HG02623 (cell line): ENCODE measurements around the gene CTNNBIP1.

Experiments used
- ATAC-seq: cut with Tn5 transposase; IDR thresholded peaks from one replicate; pipeline ENCODE4 v1.9.1; 2021; ENCODE audit warnings: moderate library complexity; ENCODE audit not compliant: unreplicated experiment

Gene CTNNBIP1

GRCh38 chr1:9881838-9882249, 28.2 kb downstream of the CTNNBIP1 start:
- ATAC-seq: no peak

DNA sequence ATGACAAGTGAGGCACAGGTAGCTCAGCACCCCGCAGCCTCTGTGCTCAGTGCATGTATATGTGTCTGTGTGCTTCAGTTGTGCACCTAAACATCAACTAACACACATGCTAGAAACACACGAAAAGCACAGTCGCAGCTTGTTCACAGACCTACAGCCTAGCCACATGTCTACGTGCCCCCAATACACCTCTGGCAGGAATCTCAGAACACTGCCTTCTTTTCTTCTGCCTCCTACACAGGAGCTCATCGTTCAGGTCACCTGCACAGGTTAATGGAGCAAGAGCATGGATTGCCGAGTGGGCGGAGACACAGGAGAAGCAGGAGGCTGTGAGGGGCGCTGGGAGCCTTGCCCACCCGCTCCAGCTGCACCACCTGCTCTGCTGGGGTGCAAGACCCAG, 31.7 kb downstream of the CTNNBIP1 start:
- ATAC-seq: no peak

- ATAC-seq: no peak
Observed at GRCh38 chr1:9877962-9878361, 32.1 kb downstream of the CTNNBIP1 start.

- no peak for ATAC-seq
Observed at GRCh38 chr1:9875636-9876000, 34.5 kb downstream of the CTNNBIP1 start.

- ATAC-seq: no peak
Observed at GRCh38 chr1:9874959-9875635, 35.0 kb downstream of the CTNNBIP1 start.

DNA sequence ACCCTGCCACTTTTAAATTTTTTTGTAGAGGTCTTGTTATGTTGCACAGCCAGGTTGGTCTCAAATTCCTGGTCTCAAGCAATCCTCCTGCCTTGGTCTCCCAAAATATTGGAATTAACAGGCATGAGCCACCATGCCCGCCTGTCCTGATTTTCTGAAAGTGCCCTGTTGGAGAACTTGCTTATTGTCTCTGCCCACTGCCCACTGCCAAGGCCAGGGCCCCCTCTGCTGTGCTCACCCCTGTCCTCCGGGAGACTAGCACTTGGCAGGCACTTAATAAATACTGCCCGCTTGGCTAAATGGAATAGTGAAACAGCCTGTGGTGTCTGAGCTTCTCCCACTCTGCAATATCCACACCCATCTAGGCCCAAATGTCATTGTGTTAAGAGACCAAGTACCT, 35.7 kb downstream of the CTNNBIP1 start:
- ATAC-seq: no peak

GRCh38 chr1:9873992-9874391, 36.1 kb downstream of the CTNNBIP1 start:
- ATAC-seq: no peak

DNA sequence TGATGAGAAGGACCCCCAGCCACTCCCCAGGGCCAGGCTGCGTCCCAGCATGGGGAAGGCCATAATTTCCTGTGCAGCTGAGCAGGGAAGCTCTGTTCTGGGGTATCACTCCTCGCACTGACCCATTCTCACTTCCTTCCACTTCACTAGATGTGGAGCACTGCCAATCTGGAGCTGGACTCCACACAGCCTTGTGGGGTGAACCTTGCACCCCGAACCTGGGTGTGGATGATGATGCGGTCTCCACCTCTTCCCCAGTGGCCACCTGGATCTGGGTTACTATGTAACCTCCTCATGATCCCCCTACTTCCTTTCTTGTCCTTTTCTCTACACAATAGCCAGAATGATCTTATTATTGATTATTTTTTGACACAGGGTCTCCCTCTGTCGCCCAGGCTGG, 36.7 kb downstream of the CTNNBIP1 start:
- no peak for ATAC-seq

DNA sequence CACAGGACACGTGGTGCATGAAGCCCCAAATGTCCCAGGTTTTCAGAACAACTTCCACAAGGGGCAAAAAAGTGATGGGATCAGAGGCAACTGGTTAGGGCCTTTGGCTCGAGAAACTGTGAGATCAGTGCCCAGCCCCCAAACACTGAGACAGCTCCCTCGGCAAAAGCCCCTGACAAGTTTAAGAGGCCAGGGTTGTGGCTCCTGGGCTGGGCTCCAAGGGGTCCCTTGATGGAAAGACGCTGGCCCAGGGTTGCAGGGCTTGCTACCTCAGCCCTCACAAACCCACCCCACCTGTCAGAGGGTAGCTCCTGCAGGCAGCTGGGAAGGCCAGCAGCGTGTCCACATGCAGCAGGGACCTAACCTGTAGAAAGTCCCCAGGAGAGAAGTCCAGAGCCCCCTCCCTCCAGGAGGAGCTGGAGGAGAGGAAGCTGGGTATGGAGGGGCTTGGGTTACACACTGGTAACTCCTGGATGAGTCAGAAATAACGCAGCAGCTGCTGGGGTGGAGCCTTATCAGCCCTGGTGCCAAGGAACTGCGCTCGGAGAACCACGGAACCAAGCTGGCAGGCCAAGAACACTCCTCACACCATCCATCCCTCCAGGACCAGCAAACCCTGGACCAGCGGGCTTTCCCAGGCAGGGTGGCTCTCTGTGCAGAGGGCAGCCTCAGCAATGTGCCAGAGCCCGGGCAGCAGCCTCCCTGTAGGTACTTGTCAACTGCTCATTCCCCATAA, 37.5 kb downstream of the CTNNBIP1 start:
- no peak for ATAC-seq

GRCh38 chr1:9871707-9872425, 38.2 kb downstream of the CTNNBIP1 start:
- ATAC-seq: no peak

DNA sequence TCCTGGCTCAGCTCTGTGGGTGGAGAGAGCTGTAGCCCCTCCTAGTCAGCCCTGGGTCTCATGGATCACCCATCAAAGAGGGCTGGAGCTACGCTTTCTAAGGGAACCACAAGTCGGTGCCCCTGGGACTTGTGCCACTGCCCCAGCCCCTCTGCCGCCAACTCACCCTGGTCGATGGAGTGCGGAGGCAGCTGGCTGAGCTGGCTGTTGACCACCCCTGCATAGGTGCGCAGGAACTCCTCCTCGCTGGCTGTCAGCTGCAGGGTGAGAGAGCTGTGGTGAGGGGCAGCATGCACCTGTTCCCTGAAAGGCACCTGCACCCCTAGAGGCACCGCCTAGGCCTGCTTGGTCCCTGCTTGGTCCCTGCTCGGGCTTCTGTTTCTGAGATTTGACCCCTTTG, 39.0 kb downstream of the CTNNBIP1 start:
- ATAC-seq: no peak

DNA sequence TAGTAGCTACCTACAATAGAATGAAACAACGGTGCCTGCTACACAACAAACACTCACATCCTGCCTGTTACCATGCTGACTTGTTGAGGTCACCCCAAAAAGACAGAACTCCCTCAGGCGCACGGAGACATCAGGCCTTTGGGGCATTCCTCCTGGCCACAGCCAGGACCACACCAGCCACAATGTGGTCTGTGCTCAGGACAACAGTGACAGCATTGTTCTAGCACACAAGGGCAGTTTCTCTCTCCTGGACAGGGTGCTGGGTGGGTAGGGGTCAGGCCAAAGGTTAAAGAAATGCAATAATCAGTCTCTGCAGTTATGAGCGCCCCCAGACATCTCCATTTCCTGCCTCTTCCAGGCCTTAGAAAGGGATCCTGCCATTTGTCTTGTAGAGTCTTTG, 39.5 kb downstream of the CTNNBIP1 start:
- ATAC-seq: no peak

GRCh38 chr1:9869831-9870251, 40.2 kb downstream of the CTNNBIP1 start:
- ATAC-seq: no peak

- no peak for ATAC-seq
Observed at GRCh38 chr1:9868244-9868590, 41.9 kb downstream of the CTNNBIP1 start.

- ATAC-seq: no peak
Observed at GRCh38 chr1:9867408-9868243, 42.4 kb downstream of the CTNNBIP1 start.

DNA sequence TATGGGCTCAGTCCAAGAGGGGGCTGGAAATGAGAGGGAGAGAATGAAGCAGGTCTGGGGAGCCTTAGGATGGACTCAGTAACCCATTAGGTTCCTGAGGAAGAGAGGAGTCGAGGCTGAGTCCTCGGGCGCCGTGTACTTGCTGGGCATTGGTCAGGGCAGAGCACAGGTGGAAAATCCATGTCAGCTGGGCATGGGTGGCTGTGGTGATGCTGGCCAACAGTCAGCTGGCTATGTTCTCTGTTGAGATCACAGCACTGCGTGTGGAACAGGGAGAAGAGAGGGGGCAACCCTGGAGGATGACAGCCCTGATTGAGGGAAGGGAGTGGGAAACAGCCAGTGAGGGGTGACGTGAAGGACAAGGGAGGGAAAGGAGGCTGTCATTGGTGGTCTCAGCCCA, 43.2 kb downstream of the CTNNBIP1 start:
- ATAC-seq: no peak

- ATAC-seq: no peak
Observed at GRCh38 chr1:9865724-9866123, 44.3 kb downstream of the CTNNBIP1 start.

DNA sequence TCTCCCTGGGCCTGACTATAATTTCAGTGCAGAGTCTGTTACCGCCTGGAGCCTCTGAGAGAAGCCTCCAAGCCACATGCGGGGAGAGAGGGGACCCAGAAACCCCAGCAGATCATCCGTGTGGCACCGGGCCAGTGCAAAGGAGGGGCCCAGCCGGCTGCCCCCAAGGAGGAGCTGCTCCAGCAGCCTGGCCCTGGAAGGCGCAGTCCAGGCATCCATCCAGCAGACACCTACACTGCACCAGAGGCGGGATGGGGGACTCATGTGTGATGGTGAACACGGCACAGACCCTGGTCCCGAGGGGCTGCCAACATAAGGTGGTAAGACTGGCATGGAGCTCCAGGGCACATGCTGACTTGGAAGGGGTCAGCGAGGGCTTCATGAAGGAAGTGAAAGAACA, 46.7 kb downstream of the CTNNBIP1 start:
- ATAC-seq: no peak

DNA sequence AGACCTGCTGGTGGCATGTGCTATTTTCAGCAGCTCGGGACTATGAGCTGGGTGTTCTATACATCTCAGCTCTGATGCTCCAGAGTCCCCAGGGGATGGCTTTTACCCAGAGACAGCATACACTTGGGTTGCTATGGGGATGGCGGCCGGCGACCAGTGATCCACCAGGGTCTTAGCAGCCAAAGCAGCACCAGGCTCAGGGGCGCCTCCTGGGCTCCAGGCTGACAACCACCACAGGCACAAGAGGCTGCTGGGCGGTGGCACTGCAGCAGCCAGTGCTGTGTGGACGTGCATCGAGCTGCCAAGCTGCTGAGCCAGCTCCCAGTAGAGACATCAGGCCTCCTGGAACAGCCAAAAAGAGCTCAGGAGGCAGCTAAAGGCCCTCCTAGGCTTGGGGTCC, 48.7 kb downstream of the CTNNBIP1 start:
- ATAC-seq: no peak

- ATAC-seq: no peak
Observed at GRCh38 chr1:9860887-9861286, 49.2 kb downstream of the CTNNBIP1 start.

DNA sequence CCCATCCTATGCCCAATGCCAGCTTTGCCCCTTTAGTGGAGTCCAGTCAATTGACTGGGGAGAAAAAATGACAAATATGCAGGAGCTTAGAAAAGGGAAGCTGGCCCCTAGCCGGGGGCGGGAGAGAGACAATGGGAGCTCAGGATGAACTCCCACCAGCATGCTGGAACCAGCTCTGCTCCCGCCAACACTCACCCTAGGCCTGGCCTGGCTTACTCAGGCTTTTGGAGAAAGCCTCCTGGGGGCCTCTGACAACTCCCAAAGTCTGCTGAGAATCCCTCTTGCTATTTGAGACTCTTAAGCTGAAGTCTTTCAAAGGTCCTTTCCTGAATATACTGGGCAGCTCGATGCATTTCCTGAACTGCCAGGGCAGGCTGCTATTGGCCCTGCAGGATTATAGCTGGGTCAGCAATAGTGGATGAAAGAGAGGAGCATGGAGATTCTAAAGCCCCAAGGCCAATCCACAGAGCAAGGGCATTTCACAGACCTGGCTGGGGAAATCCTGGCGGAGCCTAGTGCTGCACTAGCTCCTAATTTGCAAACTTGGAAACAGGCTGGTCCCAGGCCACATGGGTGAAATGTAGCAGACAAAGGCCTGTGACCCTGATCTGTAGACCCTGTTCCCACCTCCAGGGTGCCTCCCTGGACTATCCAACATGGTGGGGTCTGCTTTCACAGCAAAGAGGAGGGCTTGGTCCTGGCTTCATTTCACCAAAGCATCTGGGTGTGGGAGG, 50.6 kb downstream of the CTNNBIP1 start:
- ATAC-seq: no peak
